T-helper 22 cell (primary cell): ENCODE results near the gene CRY2.
A peak's percentile ranks its signal among the peaks of the same experiment; 100 is the strongest.

Experiments
- DNase-seq: peaks from one replicate; pipeline ENCODE4 v3.0.0-alpha.2; 2020; ENCODE audit warnings: low read depth

CRY2 gene

GRCh38 chr11:45918331-45918941 is 71.2 kb downstream of the CRY2 start:
- DNase-seq: peak; percentile 53

GRCh38 chr11:45918962-45919675 is 71.8 kb downstream of the CRY2 start:
- no peak for DNase-seq

- no peak for DNase-seq
These were observed 72.7 kb downstream of the CRY2 start for GRCh38 chr11:45919806-45920530.

GRCh38 chr11:45920531-45921477 is 73.5 kb downstream of the CRY2 start:
- DNase-seq: no peak

GRCh38 chr11:45921561-45922424 is 74.5 kb downstream of the CRY2 start:
- DNase-seq: no peak

- DNase-seq: peak; percentile 26
These were observed 75.3 kb downstream of the CRY2 start, which contains the start of gene LARGE2 for GRCh38 chr11:45922425-45923082. Gene LARGE2, plus strand, starts transcription at chr11:45922656. Its CDS starts 227 bp downstream, at chr11:45922883.

- DNase-seq: no peak
These were observed 77.0 kb downstream of the CRY2 start for GRCh38 chr11:45924036-45924915.

- no peak for DNase-seq
These were observed 77.7 kb downstream of the CRY2 start for GRCh38 chr11:45924927-45925326.

- no peak for DNase-seq
These were observed 78.3 kb downstream of the CRY2 start for GRCh38 chr11:45925550-45925949.

GRCh38 chr11:45926001-45926401 is 78.7 kb downstream of the CRY2 start:
- DNase-seq: no peak

- no peak for DNase-seq
These were observed 79.5 kb downstream of the CRY2 start for GRCh38 chr11:45926536-45927331.

GRCh38 chr11:45927332-45927683 is 80.0 kb downstream of the CRY2 start:
- no peak for DNase-seq

- no peak for DNase-seq
These were observed 80.6 kb downstream of the CRY2 start for GRCh38 chr11:45927684-45928413.

GRCh38 chr11:45928535-45929215 is 81.4 kb downstream of the CRY2 start:
- DNase-seq: no peak

- no peak for DNase-seq
These were observed 82.3 kb downstream of the CRY2 start for GRCh38 chr11:45929486-45930030.

- DNase-seq: peak; percentile 25
These were observed 82.9 kb downstream of the CRY2 start for GRCh38 chr11:45930031-45930794.
